ENCODE results near the gene ZNF638. TPM values are rescaled to one million over a fixed set of nuclear protein-coding genes. Genes with fewer than 3 reads are reported as not detected.

ZNF638 gene
- total and polyA plus RNA-seq, 10 of the 15 experiments (the other 5 are each of a cell fraction or from before 2014, with no cell fraction given), result 37.6 to 133 (median 64.5) TPM

DNA sequence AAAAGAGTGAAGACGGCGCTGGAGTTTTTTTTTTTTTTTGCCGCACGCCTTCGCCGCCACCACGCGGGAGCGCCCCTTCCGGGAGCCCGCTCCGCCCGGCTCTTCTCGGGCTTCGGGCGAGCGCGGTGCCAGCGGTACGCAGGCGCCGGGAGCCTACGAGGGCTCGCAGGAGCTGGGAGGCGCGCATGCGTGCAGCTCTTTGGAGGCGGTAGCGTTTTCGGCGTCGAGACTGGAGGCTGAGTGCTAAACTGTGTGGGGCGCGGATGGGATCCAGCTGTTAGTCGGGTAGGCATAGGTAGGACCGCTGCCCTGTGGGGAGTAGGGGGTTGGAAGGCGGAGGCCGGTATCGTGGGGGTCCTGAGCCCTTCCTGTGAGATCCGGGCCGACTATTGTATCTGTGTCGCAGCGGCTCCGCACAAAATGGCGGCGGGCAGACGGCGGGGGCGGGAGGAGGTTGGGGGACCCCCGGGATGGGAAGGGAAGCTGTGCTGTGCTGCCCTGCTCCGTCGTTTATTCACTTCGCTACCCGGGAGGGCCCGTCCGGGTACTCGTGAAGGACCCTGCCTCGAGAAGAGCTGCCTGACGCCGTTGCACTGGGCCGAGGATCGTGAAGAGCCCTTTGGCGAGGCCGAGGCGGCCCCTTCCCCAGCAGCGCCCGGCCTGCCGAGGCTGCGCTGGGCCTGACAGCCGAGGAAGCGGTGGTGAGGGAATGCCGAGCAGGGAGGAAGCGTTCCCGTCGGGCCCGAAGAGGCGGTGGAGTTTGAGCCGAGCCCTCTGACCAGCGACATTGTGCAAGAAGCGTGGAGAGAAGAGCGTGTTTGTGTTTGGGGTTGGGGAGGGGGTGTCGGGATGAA, at the start of gene ZNF638 (continued):
- TF ChIP-seq, protein P1, sequence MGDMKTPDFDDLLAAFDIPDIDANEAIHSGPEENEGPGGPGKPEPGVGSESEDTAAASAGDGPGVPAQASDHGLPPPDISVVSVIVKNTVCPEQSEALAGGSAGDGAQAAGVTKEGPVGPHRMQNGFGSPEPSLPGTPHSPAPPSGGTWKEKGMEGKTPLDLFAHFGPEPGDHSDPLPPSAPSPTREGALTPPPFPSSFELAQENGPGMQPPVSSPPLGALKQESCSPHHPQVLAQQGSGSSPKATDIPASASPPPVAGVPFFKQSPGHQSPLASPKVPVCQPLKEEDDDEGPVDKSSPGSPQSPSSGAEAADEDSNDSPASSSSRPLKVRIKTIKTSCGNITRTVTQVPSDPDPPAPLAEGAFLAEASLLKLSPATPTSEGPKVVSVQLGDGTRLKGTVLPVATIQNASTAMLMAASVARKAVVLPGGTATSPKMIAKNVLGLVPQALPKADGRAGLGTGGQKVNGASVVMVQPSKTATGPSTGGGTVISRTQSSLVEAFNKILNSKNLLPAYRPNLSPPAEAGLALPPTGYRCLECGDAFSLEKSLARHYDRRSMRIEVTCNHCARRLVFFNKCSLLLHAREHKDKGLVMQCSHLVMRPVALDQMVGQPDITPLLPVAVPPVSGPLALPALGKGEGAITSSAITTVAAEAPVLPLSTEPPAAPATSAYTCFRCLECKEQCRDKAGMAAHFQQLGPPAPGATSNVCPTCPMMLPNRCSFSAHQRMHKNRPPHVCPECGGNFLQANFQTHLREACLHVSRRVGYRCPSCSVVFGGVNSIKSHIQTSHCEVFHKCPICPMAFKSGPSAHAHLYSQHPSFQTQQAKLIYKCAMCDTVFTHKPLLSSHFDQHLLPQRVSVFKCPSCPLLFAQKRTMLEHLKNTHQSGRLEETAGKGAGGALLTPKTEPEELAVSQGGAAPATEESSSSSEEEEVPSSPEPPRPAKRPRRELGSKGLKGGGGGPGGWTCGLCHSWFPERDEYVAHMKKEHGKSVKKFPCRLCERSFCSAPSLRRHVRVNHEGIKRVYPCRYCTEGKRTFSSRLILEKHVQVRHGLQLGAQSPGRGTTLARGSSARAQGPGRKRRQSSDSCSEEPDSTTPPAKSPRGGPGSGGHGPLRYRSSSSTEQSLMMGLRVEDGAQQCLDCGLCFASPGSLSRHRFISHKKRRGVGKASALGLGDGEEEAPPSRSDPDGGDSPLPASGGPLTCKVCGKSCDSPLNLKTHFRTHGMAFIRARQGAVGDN (IDR thresholded peaks at IDR 0.05), result peak; percentile 58; the same call in 1 of the 2 replicates
- TF ChIP-seq YY1 (IDR thresholded peaks at IDR 0.05; ENCODE audit: low read depth, low read length) (peak; percentile 95), ZNF24 (IDR thresholded peaks at IDR 0.05) (no peak), RAD21 (IDR thresholded peaks at IDR 0.05; ENCODE audit: insufficient read depth, low read depth, low read length) (peak; percentile 32; the same call in 1 of the 2 replicates), SUPT20H (IDR thresholded peaks at IDR 0.05; ENCODE audit: borderline replicate concordance, control insufficient read depth, low read depth, low read length) (no peak), BHLHE40 (IDR thresholded peaks at IDR 0.05; ENCODE audit: borderline replicate concordance in 1 of 2, low read depth in 2 of 2, low read length in 1 of 2) (peak; percentile 42 to 45; a peak in 2 of 4 replicates), ZNF384 (IDR thresholded peaks at IDR 0.05; ENCODE audit: borderline replicate concordance, low read depth, low read length) (peak; percentile 98), FOS (IDR thresholded peaks at IDR 0.05; ENCODE audit: borderline replicate concordance, extremely low read depth, insufficient read length) (no peak), RBBP5 (conservative IDR thresholded peaks at IDR 0.05) (no peak), SIX5 (IDR thresholded peaks at IDR 0.05; ENCODE audit: low read depth, low read length, severe bottlenecking) (no peak), RFX5 (IDR thresholded peaks at IDR 0.05; ENCODE audit: low read depth, low read length) (no peak), EP300 (IDR thresholded peaks at IDR 0.05; ENCODE audit: borderline replicate concordance in 1 of 2, control insufficient read depth in 1 of 2, low read depth in 2 of 2, low read length in 2 of 2) (no peak), RAD51 (IDR thresholded peaks at IDR 0.05) (no peak), NBN (IDR thresholded peaks at IDR 0.05) (0 out of 2 replicates have a peak, but pooled peaks have one; percentile 67)
- TF ChIP-seq, protein P2, sequence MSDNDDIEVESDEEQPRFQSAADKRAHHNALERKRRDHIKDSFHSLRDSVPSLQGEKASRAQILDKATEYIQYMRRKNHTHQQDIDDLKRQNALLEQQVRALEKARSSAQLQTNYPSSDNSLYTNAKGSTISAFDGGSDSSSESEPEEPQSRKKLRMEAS (IDR thresholded peaks at IDR 0.05; ENCODE audit: low read depth, low read length), result 0 out of 2 replicates have a peak, but pooled peaks have one; percentile 19
- TF ChIP-seq, protein P3, sequence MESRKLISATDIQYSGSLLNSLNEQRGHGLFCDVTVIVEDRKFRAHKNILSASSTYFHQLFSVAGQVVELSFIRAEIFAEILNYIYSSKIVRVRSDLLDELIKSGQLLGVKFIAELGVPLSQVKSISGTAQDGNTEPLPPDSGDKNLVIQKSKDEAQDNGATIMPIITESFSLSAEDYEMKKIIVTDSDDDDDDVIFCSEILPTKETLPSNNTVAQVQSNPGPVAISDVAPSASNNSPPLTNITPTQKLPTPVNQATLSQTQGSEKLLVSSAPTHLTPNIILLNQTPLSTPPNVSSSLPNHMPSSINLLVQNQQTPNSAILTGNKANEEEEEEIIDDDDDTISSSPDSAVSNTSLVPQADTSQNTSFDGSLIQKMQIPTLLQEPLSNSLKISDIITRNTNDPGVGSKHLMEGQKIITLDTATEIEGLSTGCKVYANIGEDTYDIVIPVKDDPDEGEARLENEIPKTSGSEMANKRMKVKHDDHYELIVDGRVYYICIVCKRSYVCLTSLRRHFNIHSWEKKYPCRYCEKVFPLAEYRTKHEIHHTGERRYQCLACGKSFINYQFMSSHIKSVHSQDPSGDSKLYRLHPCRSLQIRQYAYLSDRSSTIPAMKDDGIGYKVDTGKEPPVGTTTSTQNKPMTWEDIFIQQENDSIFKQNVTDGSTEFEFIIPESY (IDR thresholded peaks at IDR 0.05), result no peak
- TF ChIP-seq, protein P4, sequence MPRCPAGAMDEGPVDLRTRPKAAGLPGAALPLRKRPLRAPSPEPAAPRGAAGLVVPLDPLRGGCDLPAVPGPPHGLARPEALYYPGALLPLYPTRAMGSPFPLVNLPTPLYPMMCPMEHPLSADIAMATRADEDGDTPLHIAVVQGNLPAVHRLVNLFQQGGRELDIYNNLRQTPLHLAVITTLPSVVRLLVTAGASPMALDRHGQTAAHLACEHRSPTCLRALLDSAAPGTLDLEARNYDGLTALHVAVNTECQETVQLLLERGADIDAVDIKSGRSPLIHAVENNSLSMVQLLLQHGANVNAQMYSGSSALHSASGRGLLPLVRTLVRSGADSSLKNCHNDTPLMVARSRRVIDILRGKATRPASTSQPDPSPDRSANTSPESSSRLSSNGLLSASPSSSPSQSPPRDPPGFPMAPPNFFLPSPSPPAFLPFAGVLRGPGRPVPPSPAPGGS (IDR thresholded peaks at IDR 0.05; ENCODE audit: borderline replicate concordance, insufficient read depth, low read depth, low read length, poor library complexity, severe bottlenecking), result no peak
- TF ChIP-seq, protein P5, sequence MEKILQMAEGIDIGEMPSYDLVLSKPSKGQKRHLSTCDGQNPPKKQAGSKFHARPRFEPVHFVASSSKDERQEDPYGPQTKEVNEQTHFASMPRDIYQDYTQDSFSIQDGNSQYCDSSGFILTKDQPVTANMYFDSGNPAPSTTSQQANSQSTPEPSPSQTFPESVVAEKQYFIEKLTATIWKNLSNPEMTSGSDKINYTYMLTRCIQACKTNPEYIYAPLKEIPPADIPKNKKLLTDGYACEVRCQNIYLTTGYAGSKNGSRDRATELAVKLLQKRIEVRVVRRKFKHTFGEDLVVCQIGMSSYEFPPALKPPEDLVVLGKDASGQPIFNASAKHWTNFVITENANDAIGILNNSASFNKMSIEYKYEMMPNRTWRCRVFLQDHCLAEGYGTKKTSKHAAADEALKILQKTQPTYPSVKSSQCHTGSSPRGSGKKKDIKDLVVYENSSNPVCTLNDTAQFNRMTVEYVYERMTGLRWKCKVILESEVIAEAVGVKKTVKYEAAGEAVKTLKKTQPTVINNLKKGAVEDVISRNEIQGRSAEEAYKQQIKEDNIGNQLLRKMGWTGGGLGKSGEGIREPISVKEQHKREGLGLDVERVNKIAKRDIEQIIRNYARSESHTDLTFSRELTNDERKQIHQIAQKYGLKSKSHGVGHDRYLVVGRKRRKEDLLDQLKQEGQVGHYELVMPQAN (conservative IDR thresholded peaks at IDR 0.05), result 0 out of 2 replicates have a peak, but pooled peaks have one; percentile 10

Measured in GM12878 (cell line).